Neural progenitor cell (in vitro differentiated cells): ENCODE data around the gene CHTF18. TPM values are rescaled to one million over a fixed set of nuclear protein-coding genes. Genes with fewer than 3 reads are reported as not detected.

ENCODE experiments used
- DNase-seq: peaks from one replicate; pipeline ENCODE4 v3.0.0-alpha.2; 2016; ENCODE audit warnings: low spot score
- H2AFZ ChIP-seq: fragments of 200-600 bp; sonication (generic); replicated peaks from 2 replicates; pipeline ENCODE4 v1.6.1; 2016; ENCODE audit warnings: antibody characterized with exemption
- H3F3A ChIP-seq: fragments of 200-600 bp; sonication (generic); 2 replicates; pipeline ENCODE4 v1.6.1; 2016; ENCODE audit warnings: antibody characterized with exemption, low read depth
- H3K27ac ChIP-seq: fragments of 200-600 bp; sonication (generic); 2 replicates; pipeline ENCODE4 v1.5.1; 2016; ENCODE audit warnings: mild to moderate bottlenecking
- H3K27me3 ChIP-seq: fragments of 200-600 bp; sonication (generic); 2 replicates; pipeline ENCODE4 v1.6.1; 2016; ENCODE audit warnings: mild to moderate bottlenecking, moderate library complexity
- H3K36me3 ChIP-seq: fragments of 200-600 bp; sonication (generic); 2 replicates; pipeline ENCODE4 v1.5.1; 2016
- H3K4me1 ChIP-seq: fragments of 200-600 bp; sonication (generic); 2 replicates; pipeline ENCODE4 v1.6.1; 2016; ENCODE audit warnings: mixed run types
- H3K4me2 ChIP-seq: fragments of 200-600 bp; sonication (generic); 2 replicates; pipeline ENCODE4 v1.6.1; 2016
- H3K4me3 ChIP-seq: fragments of 200-600 bp; sonication (generic); 2 replicates; pipeline ENCODE4 v1.5.1; 2016
- H3K79me2 ChIP-seq: fragments of 200-600 bp; sonication (generic); 2 replicates; pipeline ENCODE4 v1.6.1; 2016; ENCODE audit warnings: low read depth
- H3K9ac ChIP-seq: fragments of 200-600 bp; sonication (generic); 2 replicates; pipeline ENCODE4 v1.6.1; 2016
- H3K9me3 ChIP-seq: fragments of 200-600 bp; sonication (generic); 2 replicates; pipeline ENCODE4 v1.5.1; 2016; ENCODE audit warnings: low read depth
- H4K20me1 ChIP-seq: fragments of 200-600 bp; sonication (generic); 2 replicates; pipeline ENCODE4 v1.6.1; 2016; ENCODE audit warnings: low read depth
- H3K27ac Mint-ChIP-seq: 3 replicates; pipeline ENCODE4 v1.8.0; 2021; ENCODE audit warnings: mixed read lengths
- H3K27me3 Mint-ChIP-seq: 2 replicates; pipeline ENCODE4 v1.8.0; 2022; ENCODE audit warnings: low read depth, mild to moderate bottlenecking, inconsistent platforms, moderate library complexity, mixed read lengths; ENCODE audit not compliant: insufficient read depth
- H3K36me3 Mint-ChIP-seq: 3 replicates; pipeline ENCODE4 v1.8.0; 2021; ENCODE audit warnings: mixed read lengths
- H3K4me1 Mint-ChIP-seq: 3 replicates; pipeline ENCODE4 v1.8.0; 2021; ENCODE audit warnings: mixed read lengths
- H3K4me3 Mint-ChIP-seq: 3 replicates; pipeline ENCODE4 v1.8.0; 2021; ENCODE audit warnings: mild to moderate bottlenecking, moderate library complexity, mixed read lengths
- H3K9me3 Mint-ChIP-seq: 3 replicates; pipeline ENCODE4 v1.8.0; 2020; ENCODE audit warnings: mixed read lengths
- CTCF ChIP-seq: fragments of 200-600 bp; sonication (generic); IDR thresholded peaks from 2 replicates; pipeline ENCODE4 v1.5.1; 2017; ENCODE audit warnings: antibody characterized with exemption, mild to moderate bottlenecking
- EZH2 ChIP-seq: fragments of 200-600 bp; sonication (generic); IDR thresholded peaks from 2 replicates; pipeline ENCODE4 v1.6.1; 2017; ENCODE audit warnings: antibody characterized with exemption, mild to moderate bottlenecking, moderate library complexity
- EZH2phosphoT487 ChIP-seq: fragments of 200-600 bp; sonication (generic); IDR thresholded peaks from 2 replicates; pipeline ENCODE4 v1.6.1; 2017; ENCODE audit warnings: antibody characterized with exemption
- total RNA-seq: library from RNA; depleted of rRNA; stranded (reverse); fragments of >200 nt; gene quantifications from 2 replicates; pipeline ENCODE4 v1.2.3, GENCODE V29; 2015; ENCODE audit warnings: low replicate concordance

Gene CHTF18
- total RNA-seq, 1 donor from 2014 or later, result 35.6 TPM

DNA sequence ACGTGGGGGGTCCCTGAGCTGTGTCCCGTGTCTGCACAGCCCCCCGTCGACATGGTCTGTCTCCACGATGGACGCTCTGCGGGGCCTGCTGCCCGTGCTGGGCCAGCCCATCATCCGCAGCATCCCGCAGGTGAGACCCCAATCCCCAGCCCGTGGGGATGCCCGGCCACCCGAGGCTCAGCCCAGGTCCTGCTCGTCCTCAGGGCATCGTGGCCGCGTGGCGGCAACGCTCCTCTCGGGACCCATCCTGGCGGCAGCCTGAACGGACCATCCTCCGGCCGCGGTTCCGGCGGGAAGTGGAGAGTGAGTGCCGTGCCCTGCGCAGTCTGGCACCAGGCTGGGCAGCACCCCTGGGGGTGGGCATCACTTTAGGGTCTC is 22.9 kb upstream of the CHTF18 start:
- Mint-ChIP-seq H3K27ac (no peak overlapping the region), H3K36me3 (no peaks in the 10 kb centered on the region), H3K9me3 (no peaks in the 10 kb centered on the region), H3K4me3 (no peak overlapping the region), H3K4me1 (peaks cover 4% of the 10 kb centered on the region), H3K27me3 (peaks cover 2% of the 10 kb centered on the region)
- TF ChIP-seq EZH2, result no peak
- TF ChIP-seq EZH2phosphoT487, result no peak
- TF ChIP-seq CTCF, result no peak
- no peaks in the 10 kb centered on the region for H3K36me3 ChIP-seq
- no peaks in the 10 kb centered on the region for H3K9me3 ChIP-seq
- no peaks in the 10 kb centered on the region for H3F3A ChIP-seq
- peaks cover 6% of the 10 kb centered on the region for H3K4me1 ChIP-seq
- H3K79me2 ChIP-seq, result no peaks in the 10 kb centered on the region
- H3K9ac ChIP-seq, result no peak overlapping the region
- H3K4me3 ChIP-seq, result no peak overlapping the region
- no peak overlapping the region for H3K27ac ChIP-seq
- H3K4me2 ChIP-seq, result no peak overlapping the region
- no peaks in the 10 kb centered on the region for H4K20me1 ChIP-seq
- no peaks in the 10 kb centered on the region for H3K27me3 ChIP-seq
- H2AFZ ChIP-seq, result no peak overlapping the region
- no peak for DNase-seq

GRCh38 chr16:766008-766819 is 22.2 kb upstream of the CHTF18 start:
- no peak for DNase-seq
- Histone ChIP-seq H3K4me2 (no peak overlapping the region), H3K9me3 (no peaks in the 10 kb centered on the region), H3K4me1 (peaks cover 6% of the 10 kb centered on the region), H3K79me2 (no peaks in the 10 kb centered on the region), H4K20me1 (no peaks in the 10 kb centered on the region), H3K4me3 (no peak overlapping the region), H2AFZ (no peak overlapping the region), H3F3A (no peaks in the 10 kb centered on the region), H3K36me3 (no peaks in the 10 kb centered on the region), H3K27ac (no peak overlapping the region), H3K9ac (no peak overlapping the region), H3K27me3 (no peaks in the 10 kb centered on the region)
- TF ChIP-seq EZH2phosphoT487 (no peak), EZH2 (no peak), CTCF (no peak)
- Mint-ChIP-seq H3K27ac (no peak overlapping the region), H3K27me3 (peaks cover 6% of the 10 kb centered on the region), H3K4me1 (peaks cover 4% of the 10 kb centered on the region), H3K4me3 (peak overlapping the region; percentile 18), H3K9me3 (no peaks in the 10 kb centered on the region), H3K36me3 (no peaks in the 10 kb centered on the region)

- no peak for DNase-seq
- H3K79me2 ChIP-seq, result no peaks in the 10 kb centered on the region
- TF ChIP-seq EZH2 (no peak), EZH2phosphoT487 (no peak), CTCF (no peak)
- no peaks in the 10 kb centered on the region for H3K36me3 ChIP-seq
- H3K9ac ChIP-seq, result no peak overlapping the region
- no peak overlapping the region for H2AFZ ChIP-seq
- no peaks in the 10 kb centered on the region for H3K9me3 ChIP-seq
- no peak overlapping the region for H3K27ac ChIP-seq
- Mint-ChIP-seq H3K36me3 (no peaks in the 10 kb centered on the region), H3K9me3 (no peaks in the 10 kb centered on the region), H3K27ac (no peak overlapping the region), H3K4me3 (no peak overlapping the region), H3K4me1 (peaks cover 4% of the 10 kb centered on the region), H3K27me3 (peaks cover 6% of the 10 kb centered on the region)
- H3K4me2 ChIP-seq, result no peak overlapping the region
- no peak overlapping the region for H3K4me3 ChIP-seq
- H4K20me1 ChIP-seq, result no peaks in the 10 kb centered on the region
- H3K4me1 ChIP-seq, result peaks cover 3% of the 10 kb centered on the region
- no peaks in the 10 kb centered on the region for H3K27me3 ChIP-seq
- no peaks in the 10 kb centered on the region for H3F3A ChIP-seq
These were observed 21.4 kb upstream of the CHTF18 start for GRCh38 chr16:766820-767640.
